Stimulated activated CD8-positive, alpha-beta memory T cell treated with anti-CD3 and anti-CD28 coated beads, Interleukin-12 subunit alpha, Interleukin-12 subunit beta, amount 100 ng/mL, for 1 hour (primary cell): Measurements from ENCODE around the gene KCNB1.

Experiments
- DNase-seq: peaks from one replicate; pipeline ENCODE4 v3.0.0-alpha.2; 2020; ENCODE audit warnings: low read depth

KCNB1 gene

DNA sequence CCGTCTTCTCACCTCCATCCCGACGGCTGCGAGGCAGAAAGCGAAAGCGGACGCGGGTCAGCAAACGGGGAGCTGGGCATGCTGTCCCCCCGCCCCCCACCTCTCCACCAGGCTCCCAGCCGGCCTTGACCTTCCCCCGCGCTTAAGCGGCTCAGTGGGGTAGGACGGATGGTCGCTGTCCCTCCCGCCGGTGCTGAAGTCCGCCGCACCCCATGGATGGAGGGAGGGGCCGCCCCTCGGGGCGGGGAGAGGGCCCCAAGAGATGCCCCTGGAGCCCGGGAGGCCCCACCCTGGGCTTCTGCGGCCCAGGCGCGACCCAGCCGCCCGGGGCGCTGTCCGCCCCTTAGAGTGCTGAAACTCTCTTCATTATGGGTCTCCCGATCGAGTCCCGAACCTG, at the start of gene KCNB1:
Gene KCNB1 (minus strand): TSS at position 48 of the 397 bp plus-strand sequence. CDS start 188 bp downstream, outside the sequence.
- DNase-seq: no peak

DNA sequence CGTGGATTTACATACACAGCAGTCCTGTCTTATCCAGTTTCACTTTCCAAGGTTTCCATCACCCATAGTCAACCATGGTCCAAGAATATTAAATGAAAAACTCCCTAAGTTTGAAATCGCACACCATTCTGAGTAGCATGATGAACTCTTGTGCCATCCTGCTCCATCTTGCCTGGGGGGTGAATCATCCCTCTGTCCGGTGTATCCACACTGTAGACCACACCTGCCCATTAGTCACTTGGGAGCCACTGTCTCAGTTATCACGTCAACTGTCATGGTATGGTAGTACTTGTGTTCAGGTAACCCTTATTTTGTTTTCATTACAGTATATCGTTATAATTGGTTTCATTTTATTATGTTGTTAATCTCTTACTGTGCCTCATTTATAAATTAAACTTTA, 47.0 kb upstream of the KCNB1 start:
- DNase-seq: no peak

- no peak for DNase-seq
Measured at GRCh38 chr20:49526568-49526967, 44.1 kb upstream of the KCNB1 start.

GRCh38 chr20:49526056-49526455, 43.6 kb upstream of the KCNB1 start:
- no peak for DNase-seq

DNA sequence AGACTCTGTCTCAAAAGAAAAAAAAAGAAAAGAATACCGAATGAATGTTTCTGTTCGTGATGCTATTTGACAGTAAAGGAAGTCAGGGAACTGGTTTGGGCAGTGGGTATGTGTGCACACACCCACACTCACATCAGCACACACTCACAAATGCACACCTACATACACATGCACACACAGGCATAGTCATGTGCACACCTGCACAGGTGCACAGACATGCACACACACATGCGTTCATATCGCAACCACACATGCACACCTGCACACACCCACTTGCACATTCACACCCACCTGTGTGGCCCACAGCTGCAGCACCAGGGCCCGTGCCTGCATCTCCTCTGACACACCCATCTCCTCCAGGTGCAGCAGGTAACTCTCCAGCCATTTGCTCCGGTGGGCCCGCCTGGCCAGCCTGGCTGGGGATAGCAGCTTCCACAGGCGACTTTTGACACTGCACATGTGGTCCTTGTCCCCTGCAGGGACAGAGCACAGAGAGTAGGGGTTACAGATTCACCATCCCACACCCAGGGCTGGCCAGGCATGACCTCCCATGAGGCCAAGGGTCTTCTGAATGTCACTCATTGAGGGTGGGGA, 41.4 kb upstream of the KCNB1 start:
- DNase-seq: no peak

DNA sequence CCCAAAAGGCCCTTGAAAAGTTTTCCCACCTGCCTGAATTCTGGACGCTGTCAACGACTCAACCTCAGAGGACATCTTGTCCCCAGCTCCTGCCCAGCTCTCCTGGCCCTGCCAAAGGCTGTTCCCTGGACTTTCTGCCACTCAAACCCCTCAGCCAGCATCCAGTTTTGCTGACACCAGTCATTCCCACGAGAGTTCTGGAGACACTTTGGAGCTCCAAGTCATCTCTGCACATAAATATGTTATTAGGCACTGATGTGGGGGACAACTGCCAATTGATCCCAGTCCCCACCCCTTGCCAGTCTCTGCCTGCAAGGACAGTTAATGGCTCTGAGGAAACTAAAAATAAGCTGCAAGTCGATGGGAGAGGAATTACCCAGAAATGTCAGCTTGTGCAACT, 38.9 kb upstream of the KCNB1 start:
- DNase-seq: no peak

DNA sequence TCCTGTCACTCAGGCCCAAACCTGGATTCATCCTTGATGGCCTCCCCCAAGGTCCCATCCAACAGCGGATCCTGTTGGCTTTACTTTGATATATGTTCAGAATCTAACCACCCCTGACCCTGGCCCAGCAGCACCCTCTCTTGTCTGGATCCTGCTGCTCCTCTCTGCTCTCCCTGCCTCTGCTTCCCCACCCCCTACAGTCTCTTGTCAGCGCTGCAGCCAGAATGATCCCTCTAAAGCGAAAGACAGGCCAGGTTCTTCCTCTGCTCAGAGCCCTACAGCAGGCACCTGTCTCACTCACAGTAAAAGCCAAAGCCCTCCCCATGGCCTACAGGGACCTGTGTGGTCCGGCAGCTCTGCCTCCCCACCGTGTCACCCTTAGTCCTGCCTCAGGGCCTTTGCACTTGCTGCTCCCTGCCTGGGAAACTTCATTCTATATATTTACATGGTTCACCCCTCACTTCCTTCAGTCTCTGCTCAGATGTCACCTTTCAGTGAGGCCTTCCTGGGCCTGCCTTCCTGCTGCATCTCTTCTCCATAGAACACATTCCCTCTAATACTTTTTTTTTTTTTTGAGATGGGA, 37.4 kb upstream of the KCNB1 start:
- DNase-seq: no peak

- DNase-seq: no peak
Measured at GRCh38 chr20:49519212-49519712, 36.8 kb upstream of the KCNB1 start.

- DNase-seq: no peak
Measured at GRCh38 chr20:49518576-49518975, 36.1 kb upstream of the KCNB1 start.

DNA sequence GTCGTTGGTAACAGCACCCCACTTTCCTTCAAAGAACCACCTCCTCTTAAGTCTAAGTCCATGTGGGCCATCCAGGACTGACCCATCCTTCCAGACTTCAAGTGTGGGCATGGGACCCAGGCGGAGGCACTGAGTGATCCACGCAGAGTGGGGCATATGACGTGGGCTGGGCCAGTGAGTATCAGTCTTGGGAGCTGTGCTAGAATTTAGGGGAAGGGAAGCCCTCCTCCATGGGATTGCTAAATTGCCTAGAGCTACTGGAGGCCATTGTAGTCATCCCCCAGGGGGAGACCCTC, 35.3 kb upstream of the KCNB1 start:
- no peak for DNase-seq

GRCh38 chr20:49516916-49517804, 34.7 kb upstream of the KCNB1 start:
- DNase-seq: no peak

GRCh38 chr20:49515586-49515985, 33.1 kb upstream of the KCNB1 start:
- DNase-seq: no peak

GRCh38 chr20:49513517-49513916, 31.0 kb upstream of the KCNB1 start:
- no peak for DNase-seq

- DNase-seq: no peak
Measured at GRCh38 chr20:49513009-49513408, 30.5 kb upstream of the KCNB1 start.

DNA sequence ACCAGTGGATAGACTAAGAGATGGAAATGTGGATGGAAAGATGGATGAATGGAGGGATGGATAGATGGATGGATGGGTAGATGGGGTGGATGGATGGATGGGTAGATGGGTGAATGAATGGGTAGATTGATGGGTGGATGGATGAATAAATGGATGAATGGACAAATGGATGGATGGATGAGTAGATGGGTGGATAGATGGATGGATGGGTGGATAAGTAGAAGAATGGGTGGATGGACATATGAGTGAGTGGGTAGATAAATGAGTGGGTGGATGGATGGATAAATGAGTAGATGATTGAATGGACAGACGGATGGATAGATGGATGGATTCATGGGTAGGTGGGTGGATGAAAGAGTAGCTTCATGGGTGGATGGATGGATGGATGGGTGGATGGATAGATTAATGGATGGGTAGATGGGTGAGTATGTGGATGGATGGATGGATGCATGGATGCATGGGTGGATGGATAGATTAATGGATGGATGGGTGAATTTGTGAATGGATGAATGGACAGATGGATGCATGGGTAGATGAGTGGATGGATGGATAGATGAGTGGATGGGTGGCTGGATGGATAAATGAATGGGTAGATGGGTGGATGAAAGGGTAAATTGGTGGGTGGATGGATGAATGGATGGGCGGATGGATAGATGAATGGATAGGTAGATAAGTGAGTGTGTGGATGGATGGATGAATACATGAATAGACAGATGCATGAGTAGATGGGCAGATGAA, 29.5 kb upstream of the KCNB1 start:
- DNase-seq: no peak

- DNase-seq: no peak
Measured at GRCh38 chr20:49510562-49511122, 28.2 kb upstream of the KCNB1 start.

DNA sequence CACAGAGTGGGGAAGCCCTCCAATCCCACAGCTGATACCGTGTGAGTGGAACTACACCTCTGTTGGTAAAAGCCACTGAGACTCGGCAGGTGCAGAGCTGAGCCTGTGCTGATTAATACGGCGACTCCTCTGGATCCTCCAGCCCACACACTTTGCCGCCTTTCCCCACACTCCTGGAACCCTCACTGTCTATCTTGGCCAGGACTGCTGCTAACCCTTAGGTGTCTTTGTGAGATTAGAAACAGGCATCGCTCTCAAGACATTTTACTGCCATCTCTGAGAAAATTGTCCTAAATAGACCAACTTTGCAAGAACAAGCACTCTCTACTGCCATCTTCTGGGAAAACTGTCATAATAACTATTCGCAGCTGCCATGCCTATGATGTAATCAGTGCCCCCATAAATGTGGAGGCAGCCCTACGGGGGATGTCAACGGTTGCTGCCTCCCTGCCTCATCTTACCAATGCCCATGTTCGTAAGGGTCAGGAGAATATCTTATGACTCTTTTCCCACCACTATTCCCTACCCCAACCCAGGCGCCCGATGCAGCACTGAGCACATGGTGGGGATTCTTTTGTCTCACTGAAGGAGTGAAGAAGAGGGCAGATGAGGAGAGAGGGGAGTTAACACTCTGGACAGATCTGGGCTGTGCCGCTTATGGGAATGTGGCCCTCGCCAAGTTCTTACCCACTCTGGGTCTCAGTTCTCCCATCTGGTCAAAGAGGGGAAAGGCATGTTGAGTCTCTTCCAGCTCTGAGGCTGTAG, 26.1 kb upstream of the KCNB1 start:
- no peak for DNase-seq

GRCh38 chr20:49507741-49508434, 25.4 kb upstream of the KCNB1 start:
- no peak for DNase-seq

GRCh38 chr20:49505518-49505917, 23.1 kb upstream of the KCNB1 start:
- DNase-seq: no peak

DNA sequence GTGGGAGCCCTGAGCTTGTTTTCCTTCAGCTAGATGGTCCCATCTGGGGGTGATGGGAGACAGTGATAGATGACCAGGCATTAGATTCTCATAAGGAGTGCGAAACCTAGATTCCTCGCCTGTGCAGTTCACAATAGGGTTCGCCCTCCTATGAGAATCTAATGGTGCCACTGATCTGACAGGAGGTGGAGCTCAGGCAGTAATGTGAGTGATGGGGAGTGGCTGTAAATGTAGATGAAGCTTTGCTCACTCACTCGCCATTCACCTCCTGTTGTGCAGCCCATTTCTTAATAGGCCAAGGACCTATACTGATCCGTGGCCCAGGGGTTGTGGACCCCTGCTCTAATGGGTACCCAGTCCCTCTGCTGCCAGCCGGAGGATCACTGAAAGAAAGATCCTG, 20.7 kb upstream of the KCNB1 start:
- DNase-seq: no peak

GRCh38 chr20:49501917-49502316, 19.4 kb upstream of the KCNB1 start:
- DNase-seq: no peak
